HG03457 (cell line): Measurements from ENCODE around the gene KIFAP3.
"Not testable (repeated sequence)": the region's sequence is repeated elsewhere in the genome, so short reads cannot be mapped to it uniquely, and the experiment has no call there.

Experiments
- ATAC-seq: cut with Tn5 transposase; IDR thresholded peaks from one replicate; pipeline ENCODE4 v1.9.1; 2021; ENCODE audit warnings: moderate number of reproducible peaks; ENCODE audit not compliant: unreplicated experiment

Gene KIFAP3

DNA sequence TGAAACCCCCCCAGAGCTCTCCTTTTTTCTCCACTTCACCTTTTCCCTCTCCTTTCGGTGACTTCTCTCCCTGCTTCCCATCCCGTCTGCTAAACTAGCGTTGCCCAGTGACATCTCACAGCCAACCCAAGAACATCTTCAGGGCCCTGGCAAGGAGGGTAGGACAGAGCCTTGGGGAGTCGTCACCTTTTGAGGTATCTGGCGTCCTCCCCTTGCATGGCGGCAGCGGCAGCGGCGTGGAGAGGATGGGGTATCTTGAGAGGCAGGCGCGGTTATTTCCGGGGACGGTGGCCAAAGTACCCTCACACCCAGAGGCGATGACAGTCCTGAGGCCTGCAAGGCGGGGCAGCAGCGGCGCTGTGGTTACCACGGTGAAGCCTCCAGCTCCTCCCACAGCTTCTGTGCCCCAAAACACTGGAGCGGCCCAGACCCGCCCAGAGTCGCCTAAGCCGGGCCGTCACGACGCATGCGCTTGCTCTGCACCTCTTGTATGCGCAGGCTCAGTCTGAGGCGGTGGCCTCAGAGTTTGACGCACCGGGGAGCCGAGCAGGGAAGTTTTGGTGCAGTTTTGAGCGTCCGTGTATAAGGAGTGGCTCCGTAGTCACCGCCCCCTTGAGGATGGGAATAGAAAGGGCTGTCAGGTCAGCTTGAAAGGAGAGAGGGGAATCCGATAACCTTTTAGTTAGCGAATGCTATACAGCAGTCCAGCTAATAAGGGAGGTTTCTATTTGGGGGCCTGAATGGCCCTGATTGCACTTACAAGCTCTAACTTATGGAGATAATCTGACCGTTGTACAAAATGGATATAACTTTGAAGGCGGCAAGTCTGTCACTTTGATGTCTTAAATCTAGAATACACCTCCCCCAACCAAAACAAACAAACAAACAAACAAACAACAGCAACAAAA, at the start of gene KIFAP3:
Gene KIFAP3, minus strand, starts transcription at position 446 of the 908 bp plus-strand sequence. Its CDS starts 228 bp downstream, at position 218.
- ATAC-seq: peak; percentile 98

DNA sequence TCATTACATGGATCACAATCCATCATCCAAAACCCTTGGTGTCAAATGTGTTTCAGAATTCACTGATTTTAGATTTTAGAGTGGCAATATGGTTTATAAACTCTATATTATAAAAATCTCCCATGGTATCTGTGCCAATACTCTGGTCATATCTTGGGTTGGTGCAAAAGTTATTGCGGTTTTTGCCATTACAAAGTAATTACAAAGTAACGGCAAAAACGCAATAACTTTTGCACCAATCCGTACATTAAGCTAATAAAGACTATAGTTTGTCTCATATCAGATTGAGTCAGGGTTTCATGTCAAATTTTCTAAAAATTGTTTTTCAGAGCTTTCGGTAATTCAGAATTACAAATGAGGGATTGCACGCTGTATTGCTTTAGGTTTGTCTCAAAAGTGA, 47.9 kb upstream of the KIFAP3 start:
- no peak for ATAC-seq

GRCh38 chr1:170114906-170115305, 40.4 kb upstream of the KIFAP3 start:
- no peak for ATAC-seq

- not testable (repeated sequence) for ATAC-seq
These were observed 38.6 kb upstream of the KIFAP3 start for GRCh38 chr1:170113140-170113539.

DNA sequence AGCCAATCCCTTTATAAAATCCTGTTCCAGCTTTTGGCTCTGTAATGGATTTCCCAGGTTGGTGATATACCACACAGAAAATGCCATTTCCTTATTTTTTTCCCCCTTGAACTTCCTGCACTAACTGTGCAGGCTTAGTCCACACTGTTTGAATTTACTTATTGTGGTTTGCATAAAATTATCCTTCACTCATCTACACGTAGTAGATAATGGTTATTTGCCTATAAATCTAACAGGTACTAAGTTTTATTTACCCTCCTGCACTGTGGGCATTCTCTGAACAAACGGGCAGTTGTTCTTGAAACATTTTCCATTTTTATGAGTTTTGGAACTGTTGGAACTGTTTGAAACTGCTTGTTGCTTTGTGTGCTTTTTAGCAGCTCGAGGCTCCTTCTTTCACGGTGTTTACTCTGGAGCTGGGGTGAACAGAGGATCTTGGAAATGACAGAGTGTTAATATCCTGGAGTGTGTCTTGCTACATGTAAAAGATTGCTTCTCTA, 23.0 kb upstream of the KIFAP3 start:
- no peak for ATAC-seq

GRCh38 chr1:170096806-170097340, 22.4 kb upstream of the KIFAP3 start:
- no peak for ATAC-seq

DNA sequence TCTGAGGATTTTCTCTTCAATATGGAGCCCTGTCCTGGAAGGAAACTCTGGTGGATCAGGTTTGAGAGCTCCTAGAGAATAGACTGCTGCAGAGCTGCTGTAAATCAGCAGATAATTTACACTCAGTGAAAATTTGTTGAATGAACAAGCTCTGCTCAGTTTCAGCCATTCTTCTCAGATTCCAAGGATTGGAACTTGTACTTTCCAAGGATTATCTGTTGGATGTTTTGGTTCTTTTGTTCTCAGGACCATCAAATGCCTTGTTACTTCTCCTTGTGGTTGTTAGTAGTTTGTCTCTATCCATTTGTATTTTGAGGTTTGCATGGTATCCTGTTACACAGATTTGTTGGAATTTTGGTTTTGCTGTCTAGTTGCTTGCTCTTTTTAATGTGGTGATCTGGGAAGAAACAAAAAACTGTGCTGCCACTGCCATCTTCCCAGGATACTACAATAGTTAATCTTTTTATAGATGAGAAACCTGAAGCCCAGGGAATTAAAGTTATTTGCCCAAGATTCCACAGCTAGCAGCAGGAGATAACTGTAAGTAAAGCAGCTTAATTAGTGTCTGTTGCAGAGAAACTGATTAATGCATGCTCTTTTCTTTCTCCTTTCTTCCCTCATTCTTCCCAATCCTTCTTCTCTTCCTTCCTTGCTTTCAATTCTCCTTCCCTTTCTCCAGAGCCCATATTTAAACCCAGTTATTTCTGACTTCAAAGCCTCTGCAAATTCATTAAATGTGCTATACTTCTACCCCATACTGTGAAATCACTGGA, 21.7 kb upstream of the KIFAP3 start:
- ATAC-seq: no peak

DNA sequence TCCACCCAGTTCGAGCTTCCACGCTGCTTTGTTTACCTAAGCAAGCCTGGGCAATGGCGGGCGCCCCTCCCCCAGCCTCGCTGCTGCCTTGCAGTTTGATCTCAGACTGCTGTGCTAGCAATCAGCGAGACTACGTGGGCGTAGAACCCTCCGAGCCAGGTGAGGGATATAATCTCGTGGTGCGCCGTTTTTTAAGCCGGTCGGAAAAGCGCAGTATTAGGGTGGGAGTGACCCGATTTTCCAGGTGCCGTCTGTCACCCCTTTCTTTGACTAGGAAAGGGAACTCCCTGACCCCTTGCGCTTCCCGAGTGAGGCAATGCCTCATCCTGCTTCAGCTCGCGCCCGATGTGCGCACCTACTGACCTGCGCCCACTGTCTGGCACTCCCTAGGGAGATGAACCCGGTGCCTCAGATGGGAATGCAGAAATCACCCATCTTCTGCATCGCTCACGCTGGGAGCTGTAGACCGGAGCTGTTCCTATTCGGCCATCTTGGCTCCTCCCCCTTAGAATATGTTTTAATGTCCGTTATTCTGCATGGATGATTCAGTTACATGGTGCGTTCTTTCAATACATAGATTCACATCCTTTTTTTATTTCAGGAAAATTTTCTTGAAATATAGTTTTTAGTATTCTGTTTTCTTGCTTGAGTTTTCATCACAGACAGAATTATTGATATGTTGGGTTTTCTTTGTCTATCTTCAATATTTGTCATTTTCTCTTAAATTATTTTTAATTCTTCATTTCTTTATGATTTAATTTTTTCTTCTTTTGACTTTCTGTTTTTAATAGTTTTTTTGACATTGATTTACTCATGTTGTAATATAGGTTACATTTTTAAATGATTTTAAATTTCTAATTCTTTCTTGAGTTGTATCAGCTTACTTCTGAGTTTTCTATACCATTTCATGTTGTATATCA, 20.5 kb upstream of the KIFAP3 start:
- not testable (repeated sequence) for ATAC-seq

DNA sequence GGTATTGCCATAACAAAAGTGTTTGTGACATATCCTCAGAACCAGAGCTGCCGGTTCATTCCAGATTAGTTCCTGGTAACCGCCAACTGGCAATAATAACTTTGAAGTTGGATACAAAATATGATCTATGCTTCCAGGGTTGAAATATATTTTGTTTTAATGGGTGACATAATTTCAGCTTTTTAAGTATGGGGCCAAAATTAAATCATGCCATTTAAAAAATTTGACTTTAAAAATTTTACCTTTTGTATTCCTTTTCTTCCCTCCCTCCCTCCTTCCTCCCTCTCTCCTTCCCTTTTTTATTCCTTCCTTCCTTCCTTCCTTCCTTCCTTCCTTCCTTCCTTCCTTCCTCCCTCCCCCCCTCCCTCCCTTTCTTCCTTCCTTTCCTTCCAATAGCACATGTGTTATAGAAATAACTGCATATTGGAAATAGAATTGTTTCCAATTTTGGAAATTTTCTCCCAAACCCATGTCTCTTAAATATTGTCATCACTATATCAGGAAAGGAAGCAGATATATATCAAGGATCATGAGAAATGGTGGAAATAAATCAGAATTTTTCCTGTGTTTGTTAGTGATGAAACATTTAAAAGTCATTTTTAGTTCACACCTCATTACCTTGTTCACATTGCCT, 12.0 kb upstream of the KIFAP3 start:
- no peak for ATAC-seq

DNA sequence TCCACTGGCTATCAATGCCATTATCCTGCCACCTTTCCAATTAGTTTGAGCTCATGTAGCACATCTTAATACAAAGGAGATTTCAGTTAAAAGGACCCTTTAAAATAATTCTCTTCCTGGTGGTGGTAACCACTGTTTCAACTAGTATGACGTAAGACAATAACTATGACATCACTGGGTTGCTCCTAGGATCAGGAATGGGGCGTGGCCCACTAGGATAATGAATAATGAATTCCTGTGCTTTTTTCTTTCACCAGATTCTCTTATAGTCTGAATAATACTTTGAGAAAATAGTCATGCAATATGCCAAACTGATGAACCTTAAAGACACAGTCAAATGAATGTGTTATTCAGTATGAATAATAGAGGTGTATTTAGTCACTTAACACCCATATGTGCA, 10.6 kb upstream of the KIFAP3 start:
- no peak for ATAC-seq

- no peak for ATAC-seq
These were observed 4.2 kb upstream of the KIFAP3 start for GRCh38 chr1:170078610-170079189.

GRCh38 chr1:170077926-170078325, 3.4 kb upstream of the KIFAP3 start:
- ATAC-seq: no peak

DNA sequence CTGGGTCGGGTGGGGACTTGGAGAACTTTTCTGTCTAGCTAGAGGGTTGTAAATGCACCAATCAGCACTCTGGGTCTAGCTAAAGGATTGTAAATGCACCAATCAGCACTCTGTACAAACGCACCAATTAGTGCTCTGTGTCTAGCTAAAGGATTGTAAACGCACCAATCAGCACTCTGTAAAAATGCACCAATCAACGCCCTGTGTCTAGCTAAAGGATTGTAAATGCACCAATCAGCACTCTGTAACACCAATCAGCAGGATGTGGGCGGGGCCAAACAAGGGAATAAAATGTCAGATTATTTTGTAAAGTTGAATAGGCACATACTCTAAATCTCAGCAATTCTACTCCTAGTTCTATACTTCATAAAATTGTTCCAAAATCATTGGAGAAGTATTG, 2.5 kb upstream of the KIFAP3 start:
- ATAC-seq: not testable (repeated sequence)

DNA sequence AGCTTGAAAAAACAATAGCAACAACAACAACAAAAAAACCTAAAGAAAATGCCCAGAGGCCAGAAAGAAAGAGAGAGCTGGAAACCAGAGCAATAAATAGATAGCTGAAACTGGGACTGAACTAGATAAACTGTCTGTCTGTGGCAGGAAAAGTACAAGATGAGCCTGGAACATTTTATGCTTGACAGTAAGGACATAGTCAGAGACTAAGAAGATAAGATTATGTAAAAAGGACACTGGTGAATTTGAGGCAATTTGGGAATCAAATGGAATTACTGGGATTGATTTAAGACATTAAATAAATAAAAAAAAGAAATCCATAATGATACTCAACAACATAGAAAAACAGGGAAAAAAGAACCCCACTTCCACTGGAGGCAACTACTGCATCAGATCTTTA, 1.7 kb upstream of the KIFAP3 start:
- ATAC-seq: no peak

DNA sequence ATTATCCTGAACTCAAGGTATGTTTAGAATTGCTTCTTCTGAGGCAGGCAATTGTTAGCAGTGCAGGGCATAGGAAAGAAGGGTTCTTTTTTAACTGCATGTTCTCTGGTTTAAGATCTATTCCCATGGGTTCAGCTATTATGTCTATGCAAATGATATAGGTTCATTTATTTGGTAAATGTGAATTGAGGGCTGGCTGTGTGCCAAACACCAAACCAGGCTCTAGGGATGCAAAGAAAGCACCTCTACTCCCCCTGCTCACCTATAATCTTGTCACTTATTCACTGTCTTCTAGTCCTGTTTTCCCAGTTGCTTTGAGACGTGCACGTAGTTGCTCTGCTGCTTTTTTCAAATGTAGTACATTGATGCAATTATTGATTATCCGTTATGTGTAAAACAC, 691 bp upstream of the KIFAP3 start:
- ATAC-seq: no peak

GRCh38 chr1:170073893-170074249, 624 bp downstream of the KIFAP3 start:
- ATAC-seq: no peak

DNA sequence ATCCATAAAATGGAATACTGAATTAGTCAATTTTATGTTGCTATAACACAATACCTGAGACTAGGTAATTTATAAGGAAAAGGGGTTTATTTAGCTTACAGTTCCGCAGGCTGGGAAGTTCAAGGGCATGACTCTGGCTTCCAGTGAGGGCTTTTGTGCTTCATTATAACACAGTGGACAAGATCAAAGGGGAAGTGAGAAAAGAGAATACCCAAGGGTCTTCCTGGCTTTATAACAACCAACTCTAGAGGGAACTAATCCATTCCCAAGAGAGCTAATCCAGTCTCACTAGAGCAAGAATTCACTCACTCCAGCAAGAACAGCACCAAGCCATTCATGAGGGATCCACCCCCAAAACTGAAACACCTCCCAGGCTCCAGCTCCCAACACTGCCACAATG, 3.1 kb downstream of the KIFAP3 start:
- ATAC-seq: no peak

GRCh38 chr1:170068923-170069322, 5.6 kb downstream of the KIFAP3 start:
- ATAC-seq: no peak

GRCh38 chr1:170067253-170067819, 7.2 kb downstream of the KIFAP3 start:
- peak; percentile 43 for ATAC-seq
